ENCODE results near the gene RNASE13.

The RNASE13 gene

DNA sequence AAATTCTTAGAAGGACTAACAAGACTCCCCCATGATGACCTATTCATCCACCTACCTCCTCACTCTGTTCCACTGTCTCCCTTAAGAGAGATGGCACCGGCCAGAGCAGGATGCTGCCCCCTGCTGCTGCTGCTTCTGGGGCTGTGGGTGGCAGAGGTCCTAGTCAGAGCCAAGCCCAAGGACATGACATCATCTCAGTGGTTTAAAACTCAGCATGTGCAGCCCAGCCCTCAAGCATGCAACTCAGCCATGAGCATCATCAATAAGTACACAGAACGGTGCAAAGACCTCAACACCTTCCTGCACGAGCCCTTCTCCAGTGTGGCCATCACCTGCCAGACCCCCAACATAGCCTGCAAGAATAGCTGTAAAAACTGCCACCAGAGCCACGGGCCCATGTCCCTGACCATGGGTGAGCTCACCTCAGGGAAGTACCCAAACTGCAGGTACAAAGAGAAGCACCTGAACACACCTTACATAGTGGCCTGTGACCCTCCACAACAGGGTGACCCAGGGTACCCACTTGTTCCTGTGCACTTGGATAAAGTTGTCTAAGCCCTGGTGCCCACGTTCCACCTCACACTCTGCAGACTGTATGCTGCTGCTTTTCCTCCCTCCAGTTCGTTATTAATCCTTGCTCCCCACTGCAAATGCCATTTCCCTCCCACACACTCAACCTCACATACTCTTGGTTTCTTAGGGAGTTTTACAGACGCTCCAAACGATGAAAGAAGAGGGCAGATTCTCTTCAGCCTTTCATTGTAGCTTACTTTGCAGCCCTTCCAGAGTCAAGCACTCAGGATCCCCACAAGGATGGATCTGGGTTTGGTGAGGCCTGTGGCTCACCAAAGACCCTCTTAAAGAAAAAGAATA is 23.4 kb upstream of the RNASE13 start, which contains the start of gene RNASE8 (continued):
- TF ChIP-seq TSHZ2 (CRISPR knock-in tag; IDR thresholded peaks at IDR 0.05) (no peak), BACH2 (CRISPR knock-in tag; IDR thresholded peaks at IDR 0.05; ENCODE audit: borderline replicate concordance) (no peak), TOX (CRISPR knock-in tag; IDR thresholded peaks at IDR 0.05; ENCODE audit: borderline replicate concordance) (no peak), GLIS3 (CRISPR knock-in tag; IDR thresholded peaks at IDR 0.05) (no peak), ESRRG (CRISPR knock-in tag; IDR thresholded peaks at IDR 0.05) (no peak)

- ATAC-seq = no peak
- TF ChIP-seq PATZ1 (CRISPR knock-in tag; IDR thresholded peaks at IDR 0.05; ENCODE audit: borderline replicate concordance) (no peak), ARNTL (CRISPR knock-in tag; IDR thresholded peaks at IDR 0.05; ENCODE audit: borderline replicate concordance, low read depth) (no peak), ZNF8 (CRISPR knock-in tag; IDR thresholded peaks at IDR 0.05) (no peak), POU6F1 (CRISPR knock-in tag; IDR thresholded peaks at IDR 0.05; ENCODE audit: borderline replicate concordance, low read depth) (no peak), CSRNP3 (CRISPR knock-in tag; IDR thresholded peaks at IDR 0.05) (no peak), TOX (CRISPR knock-in tag; IDR thresholded peaks at IDR 0.05; ENCODE audit: borderline replicate concordance) (no peak), SNAI2 (CRISPR knock-in tag; IDR thresholded peaks at IDR 0.05) (no peak), ESRRG (CRISPR knock-in tag; IDR thresholded peaks at IDR 0.05) (no peak), ZC3H10 (CRISPR knock-in tag; IDR thresholded peaks at IDR 0.05) (no peak), ISL1 (CRISPR knock-in tag; IDR thresholded peaks at IDR 0.05) (no peak), ZFP30 (CRISPR knock-in tag; IDR thresholded peaks at IDR 0.05) (no peak), TCF4 (CRISPR knock-in tag; IDR thresholded peaks at IDR 0.05; ENCODE audit: borderline replicate concordance) (no peak), RARB (CRISPR knock-in tag; IDR thresholded peaks at IDR 0.05) (no peak), GLIS3 (CRISPR knock-in tag; IDR thresholded peaks at IDR 0.05) (no peak), ZFP3 (CRISPR knock-in tag; IDR thresholded peaks at IDR 0.05) (no peak)
Observed at GRCh38 chr14:21056520-21057163, 22.0 kb upstream of the RNASE13 start.

- ATAC-seq = no peak
- no peak for TF ChIP-seq BACH2 (CRISPR knock-in tag; IDR thresholded peaks at IDR 0.05; ENCODE audit: borderline replicate concordance)
- no peak for TF ChIP-seq PATZ1 (CRISPR knock-in tag; IDR thresholded peaks at IDR 0.05; ENCODE audit: borderline replicate concordance)
- no peak for TF ChIP-seq CSRNP3 (CRISPR knock-in tag; IDR thresholded peaks at IDR 0.05)
- TF ChIP-seq ARNTL (CRISPR knock-in tag; IDR thresholded peaks at IDR 0.05; ENCODE audit: borderline replicate concordance, low read depth) = no peak
- TF ChIP-seq ZFP3 (CRISPR knock-in tag; IDR thresholded peaks at IDR 0.05) = no peak
- TF ChIP-seq ZNF70 (CRISPR knock-in tag; IDR thresholded peaks at IDR 0.05) = no peak
- TF ChIP-seq ZNF565 (CRISPR knock-in tag; conservative IDR thresholded peaks at IDR 0.05; ENCODE audit: low read depth) = no peak
Observed at GRCh38 chr14:21055432-21056117, 21.0 kb upstream of the RNASE13 start.

All from SK-N-SH treated with all-trans-retinoic acid at 6 μM for 48 hours (cell line).